Measurements from ENCODE around the gene MFAP4.

MFAP4 gene

GRCh38 chr17:19404264-19404663, 17.3 kb upstream of the MFAP4 start:
- in situ Hi-C loops (cut with MboI; ENCODE audit: low sequenced_read_pairs, unreplicated experiment) = no loop called here
- TF ChIP-seq CTCF (IDR thresholded peaks at IDR 0.05; ENCODE audit: borderline replicate concordance, control extremely low read depth, extremely low read depth, insufficient read depth, missing control alignments) = no peak
- no peak for DNase-seq (ENCODE audit: low spot score)

GRCh38 chr17:19403021-19403420, 16.0 kb upstream of the MFAP4 start:
- no peak for TF ChIP-seq CTCF (IDR thresholded peaks at IDR 0.05; ENCODE audit: borderline replicate concordance, control extremely low read depth, extremely low read depth, insufficient read depth, missing control alignments)
- in situ Hi-C loops (cut with MboI; ENCODE audit: low sequenced_read_pairs, unreplicated experiment) = no loop called here
- DNase-seq (ENCODE audit: low spot score) = no peak

GRCh38 chr17:19402171-19402570, 15.2 kb upstream of the MFAP4 start:
- in situ Hi-C loops (cut with MboI; ENCODE audit: low sequenced_read_pairs, unreplicated experiment) = no loop called here
- no peak for TF ChIP-seq CTCF (IDR thresholded peaks at IDR 0.05; ENCODE audit: borderline replicate concordance, control extremely low read depth, extremely low read depth, insufficient read depth, missing control alignments)
- no peak for DNase-seq (ENCODE audit: low spot score)

GRCh38 chr17:19401321-19402010, 14.5 kb upstream of the MFAP4 start:
- in situ Hi-C loops (cut with MboI; ENCODE audit: low sequenced_read_pairs, unreplicated experiment) = no loop called here
- no peak for TF ChIP-seq CTCF (IDR thresholded peaks at IDR 0.05; ENCODE audit: borderline replicate concordance, control extremely low read depth, extremely low read depth, insufficient read depth, missing control alignments)
- no peak for DNase-seq (ENCODE audit: low spot score)

- in situ Hi-C loops (cut with MboI; ENCODE audit: low sequenced_read_pairs, unreplicated experiment) = no loop called here
- TF ChIP-seq CTCF (IDR thresholded peaks at IDR 0.05; ENCODE audit: borderline replicate concordance, control extremely low read depth, extremely low read depth, insufficient read depth, missing control alignments) = no peak
- DNase-seq (ENCODE audit: low spot score) = no peak
These were observed 12.9 kb upstream of the MFAP4 start for GRCh38 chr17:19399750-19400450.

- no peak for DNase-seq (ENCODE audit: low spot score)
- no peak for TF ChIP-seq CTCF (IDR thresholded peaks at IDR 0.05; ENCODE audit: borderline replicate concordance, control extremely low read depth, extremely low read depth, insufficient read depth, missing control alignments)
- in situ Hi-C loops (cut with MboI; ENCODE audit: low sequenced_read_pairs, unreplicated experiment) = no loop called here
These were observed 11.6 kb upstream of the MFAP4 start for GRCh38 chr17:19398301-19399181.
